H9 (cell line): ENCODE results near the gene EFCAB11. TPM values are rescaled to one million over a fixed set of nuclear protein-coding genes. Genes with fewer than 3 reads are reported as not detected.

Experiments used
- DNase-seq: peaks from one replicate; pipeline ENCODE4 v3.0.0-alpha.2; 2017
- H2AFZ ChIP-seq: one replicate; pipeline ENCODE4 v1.6.1; 2013; ENCODE audit warnings: mild to moderate bottlenecking, low read length, control low read depth, moderate library complexity
- H2AK5ac ChIP-seq: 2 replicates; pipeline ENCODE4 v1.6.1; 2013; ENCODE audit warnings: low read length, control low read depth, mixed read lengths; ENCODE audit not compliant: insufficient read length
- H2BK120ac ChIP-seq: one replicate; pipeline ENCODE4 v1.6.1; 2013; ENCODE audit warnings: low read depth, mild to moderate bottlenecking, low read length, control low read depth, inconsistent platforms; ENCODE audit not compliant: poor library complexity, severe bottlenecking
- H2BK12ac ChIP-seq: 2 replicates; pipeline ENCODE4 v1.6.1; 2013; ENCODE audit warnings: low read length, control low read depth, mixed read lengths, low read depth; ENCODE audit not compliant: insufficient read length
- H2BK15ac ChIP-seq: 2 replicates; pipeline ENCODE4 v1.6.1; 2013; ENCODE audit warnings: low read depth, low read length, control low read depth
- H2BK20ac ChIP-seq: one replicate; pipeline ENCODE4 v1.6.1; 2013; ENCODE audit warnings: low read depth, mild to moderate bottlenecking, low read length, control low read depth, inconsistent platforms; ENCODE audit not compliant: poor library complexity, severe bottlenecking
- H2BK5ac ChIP-seq: 2 replicates; pipeline ENCODE4 v1.6.1; 2013; ENCODE audit warnings: low read length, control low read depth, mixed read lengths; ENCODE audit not compliant: insufficient read length
- H3K14ac ChIP-seq: 2 replicates; pipeline ENCODE4 v1.6.1; 2013; ENCODE audit warnings: low read length, control low read depth; ENCODE audit not compliant: insufficient read depth
- H3K18ac ChIP-seq: 2 replicates; pipeline ENCODE4 v1.6.1; 2013; ENCODE audit warnings: low read depth, mild to moderate bottlenecking, mixed read lengths, low read length, control low read depth; ENCODE audit not compliant: insufficient read length
- H3K23ac ChIP-seq: 2 replicates; pipeline ENCODE4 v1.6.1; 2013; ENCODE audit warnings: low read length, control low read depth, mixed read lengths, low read depth; ENCODE audit not compliant: insufficient read length
- H3K23me2 ChIP-seq: 2 replicates; pipeline ENCODE4 v1.6.1; 2013; ENCODE audit warnings: low read depth, mild to moderate bottlenecking, mixed read lengths, low read length, control low read depth; ENCODE audit not compliant: insufficient read length, poor library complexity, severe bottlenecking
- H3K27ac ChIP-seq: 2 replicates; pipeline ENCODE4 v1.5.1; 2013; ENCODE audit warnings: low read length, control low read depth, mixed read lengths, low read depth; ENCODE audit not compliant: insufficient read length
- H3K27me3 ChIP-seq: 2 replicates; pipeline ENCODE4 v1.6.1; 2013; ENCODE audit warnings: low read length, control low read depth, inconsistent platforms; ENCODE audit not compliant: insufficient read depth
- H3K4ac ChIP-seq: 2 replicates; pipeline ENCODE4 v1.6.1; 2013; ENCODE audit warnings: low read depth, mild to moderate bottlenecking, control low read depth, inconsistent platforms, low read length, moderate library complexity
- H3K4me1 ChIP-seq: 2 replicates; pipeline ENCODE4 v1.6.1; 2013; ENCODE audit warnings: low read length, control low read depth, inconsistent platforms; ENCODE audit not compliant: insufficient read depth
- H3K4me2 ChIP-seq: 2 replicates; pipeline ENCODE4 v1.6.1; 2013; ENCODE audit warnings: low read length, control low read depth, mixed read lengths; ENCODE audit not compliant: insufficient read length, insufficient read depth
- H3K56ac ChIP-seq: 2 replicates; pipeline ENCODE4 v1.6.1; 2013; ENCODE audit warnings: low read depth, mild to moderate bottlenecking, mixed read lengths, low read length, control low read depth; ENCODE audit not compliant: insufficient read length
- H3K79me1 ChIP-seq: 2 replicates; pipeline ENCODE4 v1.6.1; 2013; ENCODE audit warnings: low read depth, mild to moderate bottlenecking, moderate library complexity, low read length, control low read depth, inconsistent platforms; ENCODE audit not compliant: insufficient read depth, poor library complexity, severe bottlenecking
- H3K79me2 ChIP-seq: 2 replicates; pipeline ENCODE4 v1.6.1; 2013; ENCODE audit warnings: low read length, control low read depth, inconsistent platforms; ENCODE audit not compliant: insufficient read depth
- H3K9ac ChIP-seq: 2 replicates; pipeline ENCODE4 v1.6.1; 2013; ENCODE audit warnings: low read length, control low read depth, mixed read lengths; ENCODE audit not compliant: insufficient read length; ENCODE audit errors: extremely low read depth
- H3K9me3 ChIP-seq: one replicate; pipeline ENCODE4 v1.6.1; 2013; ENCODE audit warnings: low read depth, low read length, inconsistent platforms; ENCODE audit not compliant: control insufficient read depth
- H3T11ph ChIP-seq: one replicate; pipeline ENCODE4 v1.6.1; 2013; ENCODE audit warnings: mild to moderate bottlenecking, low read length, control low read depth, inconsistent platforms
- H4K20me1 ChIP-seq: one replicate; pipeline ENCODE4 v1.6.1; 2013; ENCODE audit not compliant: control insufficient read depth, insufficient read length, insufficient read depth
- H4K5ac ChIP-seq: 2 replicates; pipeline ENCODE4 v1.6.1; 2013; ENCODE audit warnings: low read depth, mild to moderate bottlenecking, mixed read lengths, low read length, control low read depth; ENCODE audit not compliant: insufficient read length
- H4K8ac ChIP-seq: replicated peaks from 2 replicates; pipeline ENCODE4 v1.6.1; 2013; ENCODE audit warnings: low read length, control low read depth, mixed read lengths, low read depth; ENCODE audit not compliant: insufficient read length
- H4K91ac ChIP-seq: 2 replicates; pipeline ENCODE4 v1.6.1; 2013; ENCODE audit warnings: low read depth, mild to moderate bottlenecking, moderate library complexity, mixed read lengths, low read length, control low read depth; ENCODE audit not compliant: insufficient read length
- H3K27ac Mint-ChIP-seq, 3 experiments: 2 replicates in 2 of 3; 3 replicates in 1 of 3; pipeline ENCODE4 v1.8.0; 2020 to 2021; ENCODE audit warnings: mixed read lengths in 3 of 3, mild to moderate bottlenecking in 1 of 3, moderate library complexity in 1 of 3
- H3K27me3 Mint-ChIP-seq: 2 replicates; pipeline ENCODE4 v1.8.0; 2021; ENCODE audit warnings: low read depth, mild to moderate bottlenecking, moderate library complexity, mixed read lengths
- H3K36me3 Mint-ChIP-seq, 3 experiments: 2 replicates in 2 of 3; 3 replicates in 1 of 3; pipeline ENCODE4 v1.8.0; 2020 to 2021; ENCODE audit warnings: low read depth in 3 of 3, mixed read lengths in 3 of 3; ENCODE audit not compliant: insufficient read depth in 1 of 3
- H3K4me1 Mint-ChIP-seq, 2 experiments: 2 replicates each; pipeline ENCODE4 v1.8.0; 2020; ENCODE audit warnings: mixed read lengths in 2 of 2
- H3K4me3 Mint-ChIP-seq, 2 experiments: 2 replicates in 1 of 2; 3 replicates in 1 of 2; pipeline ENCODE4 v1.8.0; 2020 to 2021; ENCODE audit warnings: mild to moderate bottlenecking in 2 of 2, mixed read lengths in 2 of 2, moderate library complexity in 1 of 2
- H3K9me3 Mint-ChIP-seq, 2 experiments: 2 replicates in 1 of 2; 3 replicates in 1 of 2; pipeline ENCODE4 v1.8.0; 2020; ENCODE audit warnings: mild to moderate bottlenecking in 2 of 2, mixed read lengths in 2 of 2, moderate library complexity in 1 of 2
- WGBS: extraction: QIAGEN DNeasy Blood & Tissue Kit; methylation state at CpG from one replicate; pipeline ENCODE4 v1.1.7; 2013; ENCODE audit warnings: missing lambda C conversion rate, low lambda C conversion rate, mixed read lengths; ENCODE audit not compliant: insufficient read length; ENCODE audit errors: extremely low coverage; 5-methylcytosine and 5-hydroxymethylcytosine counted together
- total RNA-seq: library from RNA; stranded (reverse); gene quantifications from 2 replicates; pipeline ENCODE4 v1.2.1, GENCODE V29; 2021
- TF ChIP-seq, protein P1 (sequence below): fragments of 200-600 bp; sonication (generic); conservative IDR thresholded peaks from 3 replicates; pipeline ENCODE4 v1.8.0; 2021; ENCODE audit warnings: antibody characterized with exemption, mild to moderate bottlenecking

Gene EFCAB11
- total RNA-seq, 1 experiment from 2014 or later = 17.4 TPM

DNA sequence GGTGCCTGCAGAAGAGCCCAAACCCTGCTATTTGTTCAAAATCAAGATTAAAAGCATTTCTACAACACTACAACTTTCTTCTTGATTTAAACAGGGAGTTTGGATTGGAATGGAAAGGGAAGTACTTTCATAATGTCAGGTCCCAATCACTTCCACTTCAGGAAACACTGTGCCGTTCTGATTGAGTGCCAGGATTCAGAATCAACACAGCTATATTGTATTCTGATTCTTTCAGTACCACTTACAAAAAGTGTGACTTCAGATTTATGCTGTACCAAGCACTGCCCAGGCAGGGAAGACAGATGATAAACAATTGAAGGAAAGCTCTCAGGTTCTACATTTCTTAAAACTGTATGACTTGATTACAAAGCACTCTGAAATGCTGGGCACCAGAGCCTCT lies 4.4 kb upstream of the EFCAB11 start:
- H3K27ac Mint-ChIP-seq = no peak overlapping the region

More for the DNA sequence above, 4.4 kb upstream of the EFCAB11 start:
- Histone ChIP-seq H3K4me2 (no peak overlapping the region), H3K56ac (no peak overlapping the region), H2BK15ac (no peak overlapping the region), H4K20me1 (no peaks in the 10 kb centered on the region), H3K4ac (no peak overlapping the region), H2AFZ (no peak overlapping the region), H3K27ac (no peak overlapping the region), H3K4me1 (peaks cover 3% of the 10 kb centered on the region; the same call in 1 of the 2 replicates), H3K23me2 (peaks cover 19% of the 10 kb centered on the region), H2BK20ac (no peak overlapping the region), H3K9me3 (no peaks in the 10 kb centered on the region), H3T11ph (no peak overlapping the region), H2AK5ac (no peak overlapping the region), H2BK5ac (no peak overlapping the region), H2BK120ac (no peak overlapping the region), H4K91ac (no peak overlapping the region), H4K5ac (no peak overlapping the region), H3K18ac (no peak overlapping the region), H2BK12ac (no peak overlapping the region), H3K79me1 (peaks cover 3% of the 10 kb centered on the region), H3K14ac (no peak overlapping the region), H3K23ac (no peak overlapping the region), H3K27me3 (no peaks in the 10 kb centered on the region), H3K9ac (no peak overlapping the region), H4K8ac (no peak overlapping the region), H3K79me2 (no peaks in the 10 kb centered on the region)
- Mint-ChIP-seq H3K27me3 (no peaks in the 10 kb centered on the region; the same call in 1 of the 2 replicates), H3K36me3 (peaks cover 24 to 36% (median 32%) of the 10 kb centered on the region in 3 experiments), H3K4me1 (peaks cover 34 to 43% of the 10 kb centered on the region in 2 experiments), H3K9me3 (no peaks in the 10 kb centered on the region), H3K4me3 (no peak overlapping the region)
- no peak for DNase-seq
- no CpG with 5 or more reads among the region's 1 CpG for WGBS
- TF ChIP-seq, protein P1, sequence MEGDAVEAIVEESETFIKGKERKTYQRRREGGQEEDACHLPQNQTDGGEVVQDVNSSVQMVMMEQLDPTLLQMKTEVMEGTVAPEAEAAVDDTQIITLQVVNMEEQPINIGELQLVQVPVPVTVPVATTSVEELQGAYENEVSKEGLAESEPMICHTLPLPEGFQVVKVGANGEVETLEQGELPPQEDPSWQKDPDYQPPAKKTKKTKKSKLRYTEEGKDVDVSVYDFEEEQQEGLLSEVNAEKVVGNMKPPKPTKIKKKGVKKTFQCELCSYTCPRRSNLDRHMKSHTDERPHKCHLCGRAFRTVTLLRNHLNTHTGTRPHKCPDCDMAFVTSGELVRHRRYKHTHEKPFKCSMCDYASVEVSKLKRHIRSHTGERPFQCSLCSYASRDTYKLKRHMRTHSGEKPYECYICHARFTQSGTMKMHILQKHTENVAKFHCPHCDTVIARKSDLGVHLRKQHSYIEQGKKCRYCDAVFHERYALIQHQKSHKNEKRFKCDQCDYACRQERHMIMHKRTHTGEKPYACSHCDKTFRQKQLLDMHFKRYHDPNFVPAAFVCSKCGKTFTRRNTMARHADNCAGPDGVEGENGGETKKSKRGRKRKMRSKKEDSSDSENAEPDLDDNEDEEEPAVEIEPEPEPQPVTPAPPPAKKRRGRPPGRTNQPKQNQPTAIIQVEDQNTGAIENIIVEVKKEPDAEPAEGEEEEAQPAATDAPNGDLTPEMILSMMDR = no peak
